Activated T-helper 1 cell treated with Interleukin-2 at 50 U/mL for 16 hours (primary cell): ENCODE measurements around the gene NBEAL2.
"Not testable (repeated sequence)": the region's sequence is repeated elsewhere in the genome, so short reads cannot be mapped to it uniquely, and the experiment has no call there.

Source experiments
- DNase-seq: peaks from one replicate; pipeline ENCODE4 v3.0.0-alpha.2; 2020; ENCODE audit warnings: low read depth

NBEAL2 gene

DNA sequence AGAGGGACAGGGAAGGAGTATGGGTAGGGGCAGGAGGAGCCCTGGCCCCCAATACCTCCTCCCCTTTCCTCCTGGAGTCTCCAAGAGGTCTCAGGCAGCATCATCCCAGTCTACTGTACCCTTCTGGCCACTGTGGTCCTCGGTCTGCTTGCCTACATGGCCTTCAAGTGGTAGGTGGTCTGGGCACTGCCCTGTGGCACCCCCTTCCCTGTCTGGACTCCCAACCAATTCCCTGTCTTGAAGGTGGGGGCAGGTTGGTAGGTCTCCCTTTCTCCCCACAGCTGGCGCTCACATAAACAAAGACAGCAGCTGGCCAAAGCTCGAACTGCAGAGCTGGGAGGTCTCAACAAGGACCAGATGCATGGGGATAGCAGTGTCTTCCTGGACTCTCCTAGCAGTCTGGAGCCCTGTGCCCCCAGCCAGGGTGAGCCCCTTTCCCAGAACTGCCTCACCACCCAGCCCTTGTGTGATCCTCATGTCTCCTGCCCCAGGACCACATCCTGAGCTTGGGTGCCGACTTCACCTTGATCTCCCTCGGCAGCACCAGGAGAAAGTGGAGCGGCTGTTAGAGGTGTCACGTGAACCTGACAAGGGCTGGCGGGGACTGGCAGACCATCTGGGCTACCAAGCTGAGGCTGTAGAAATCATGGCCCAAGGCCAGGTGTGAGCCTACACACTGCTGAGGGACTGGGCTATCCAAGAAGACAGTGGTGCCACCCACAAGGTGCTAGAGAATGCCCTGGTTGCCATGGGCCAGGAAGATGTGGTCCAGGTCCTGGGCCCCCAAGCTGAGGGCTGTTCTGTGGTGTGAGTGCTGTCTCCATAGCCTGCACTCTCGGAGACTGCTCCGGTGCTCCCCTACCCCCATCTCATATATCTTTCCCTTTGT is 33.1 kb downstream of the NBEAL2 start:
- no peak for DNase-seq

GRCh38 chr3:47013231-47013630 is 33.8 kb downstream of the NBEAL2 start:
- DNase-seq, result no peak

DNA sequence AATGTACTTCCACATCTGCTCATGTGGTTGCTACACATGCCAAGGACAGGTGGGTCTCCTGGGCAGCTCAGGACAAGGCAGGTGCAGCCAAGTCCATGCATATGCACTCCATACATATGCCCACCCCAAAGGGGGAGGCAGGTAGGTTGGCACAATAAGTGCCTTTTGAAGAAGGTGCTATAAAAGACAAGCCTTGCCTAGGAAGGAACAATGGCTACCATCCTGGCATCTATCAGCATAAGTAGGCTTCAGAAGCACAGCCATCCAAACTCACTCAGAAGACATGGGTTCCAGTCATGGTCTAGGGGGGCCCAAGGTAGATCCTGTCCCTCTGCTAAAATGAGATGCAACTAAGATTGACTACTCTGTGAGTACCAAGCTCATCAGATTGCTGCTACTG is 34.6 kb downstream of the NBEAL2 start:
- no peak for DNase-seq

- no peak for DNase-seq
Measured at GRCh38 chr3:47015151-47015550, 35.7 kb downstream of the NBEAL2 start.

GRCh38 chr3:47016086-47016933 is 36.8 kb downstream of the NBEAL2 start:
- no peak for DNase-seq

GRCh38 chr3:47016934-47017435 is 37.5 kb downstream of the NBEAL2 start:
- no peak for DNase-seq

DNA sequence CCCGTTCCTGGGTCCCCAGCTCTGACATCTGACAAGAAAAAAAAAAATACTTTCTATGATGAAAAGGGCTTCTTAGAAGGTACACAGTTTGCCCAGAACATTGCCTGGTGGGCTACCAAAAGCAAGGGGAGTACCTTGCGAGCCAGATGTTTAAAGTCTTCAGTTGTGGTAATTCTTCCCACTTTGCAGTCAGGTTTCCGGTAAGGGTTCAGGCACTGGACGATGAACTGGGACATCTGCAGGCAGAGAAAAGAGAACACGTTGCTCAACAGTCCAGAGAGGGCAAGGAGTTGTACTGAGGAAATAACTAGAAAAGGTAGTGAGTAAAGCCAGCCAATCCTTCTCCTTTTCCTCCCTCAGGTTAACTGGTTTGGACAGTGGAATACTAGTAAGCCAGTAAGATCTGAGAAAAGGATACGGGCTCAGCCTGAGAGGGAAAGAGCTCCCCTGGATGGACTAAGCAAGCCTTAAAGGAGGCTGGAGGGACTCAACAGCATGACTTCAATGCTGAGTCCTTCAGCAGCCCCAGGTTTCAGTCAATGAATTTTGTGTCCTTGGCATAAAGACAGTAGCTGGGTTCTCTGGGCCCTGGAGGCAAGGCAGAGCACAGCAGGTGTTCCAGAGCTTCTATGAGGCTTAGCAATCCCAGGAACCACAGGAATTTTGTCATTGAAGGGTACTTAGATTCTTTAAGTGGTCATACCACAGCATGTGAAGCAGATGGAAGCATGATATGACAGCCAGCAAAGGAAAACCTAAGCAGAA is 38.2 kb downstream of the NBEAL2 start:
- no peak for DNase-seq

- DNase-seq, result no peak
Measured at GRCh38 chr3:47018269-47018611, 38.8 kb downstream of the NBEAL2 start.

DNA sequence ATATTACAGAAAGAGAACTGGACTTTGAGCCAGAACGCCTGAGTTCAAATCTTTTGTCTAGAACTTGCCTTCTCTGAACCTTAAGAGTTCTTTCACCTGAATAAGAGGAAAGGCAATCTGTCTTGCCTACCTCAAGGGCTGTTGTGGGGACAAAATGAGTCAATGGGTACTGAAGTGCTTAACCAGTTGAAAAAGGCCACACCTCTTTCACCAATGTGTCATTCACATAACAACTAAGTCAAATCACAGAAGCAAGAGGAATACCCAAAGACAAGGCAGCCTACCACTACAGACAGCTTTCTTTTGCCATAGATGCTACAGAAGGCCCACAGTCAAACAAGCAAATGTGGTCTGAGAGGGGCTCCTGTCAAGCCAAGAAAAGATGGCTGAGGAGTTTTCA is 39.7 kb downstream of the NBEAL2 start:
- DNase-seq, result no peak

- DNase-seq, result no peak
Measured at GRCh38 chr3:47020311-47020710, 40.8 kb downstream of the NBEAL2 start.

GRCh38 chr3:47022641-47023071 is 43.2 kb downstream of the NBEAL2 start:
- DNase-seq, result no peak

DNA sequence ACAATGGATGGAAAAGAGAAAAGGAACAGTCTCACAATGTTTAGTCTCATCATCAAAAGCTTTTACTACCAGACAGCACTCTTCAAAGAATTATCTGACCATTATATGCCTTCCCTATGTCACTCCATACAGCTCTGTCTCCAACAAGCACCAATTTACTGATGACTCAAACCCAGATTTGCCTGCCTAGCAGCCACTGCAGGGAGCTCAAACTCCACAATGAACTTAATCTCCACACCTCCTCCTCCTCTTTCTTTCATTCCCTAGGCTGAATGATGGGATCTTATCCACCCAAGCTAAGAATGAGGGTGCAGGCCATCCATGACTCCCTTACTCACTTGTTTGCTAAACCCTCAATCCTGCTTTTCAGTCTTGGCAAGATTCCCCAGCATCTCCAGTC is 45.5 kb downstream of the NBEAL2 start:
- no peak for DNase-seq

DNA sequence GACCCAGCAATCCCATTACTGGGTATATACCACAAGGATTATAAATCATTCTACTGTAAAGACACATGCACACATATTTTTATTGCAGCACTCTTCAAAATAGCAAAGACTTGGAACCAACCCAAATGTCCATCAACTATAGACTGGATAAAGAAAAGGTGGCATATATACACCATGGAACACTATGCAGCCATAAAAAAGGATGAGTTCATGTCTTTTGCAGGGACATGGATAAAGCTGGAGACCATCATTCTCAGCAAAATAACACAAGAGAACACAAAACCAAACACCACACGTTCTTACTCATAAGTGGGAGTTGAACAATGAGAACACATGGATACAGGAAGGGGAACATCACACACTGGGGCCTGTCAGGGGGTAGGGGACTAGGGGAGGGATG is 47.0 kb downstream of the NBEAL2 start:
- DNase-seq, result not testable (repeated sequence)

- DNase-seq, result no peak
Measured at GRCh38 chr3:47028146-47028545, 48.7 kb downstream of the NBEAL2 start.

GRCh38 chr3:47028667-47029066 is 49.2 kb downstream of the NBEAL2 start:
- DNase-seq, result no peak

- not testable (repeated sequence) for DNase-seq
Measured at GRCh38 chr3:47031041-47031440, 51.6 kb downstream of the NBEAL2 start.

- no peak for DNase-seq
Measured at GRCh38 chr3:47034868-47035489, 55.5 kb downstream of the NBEAL2 start.

GRCh38 chr3:47035645-47036044 is 56.2 kb downstream of the NBEAL2 start:
- DNase-seq, result no peak

DNA sequence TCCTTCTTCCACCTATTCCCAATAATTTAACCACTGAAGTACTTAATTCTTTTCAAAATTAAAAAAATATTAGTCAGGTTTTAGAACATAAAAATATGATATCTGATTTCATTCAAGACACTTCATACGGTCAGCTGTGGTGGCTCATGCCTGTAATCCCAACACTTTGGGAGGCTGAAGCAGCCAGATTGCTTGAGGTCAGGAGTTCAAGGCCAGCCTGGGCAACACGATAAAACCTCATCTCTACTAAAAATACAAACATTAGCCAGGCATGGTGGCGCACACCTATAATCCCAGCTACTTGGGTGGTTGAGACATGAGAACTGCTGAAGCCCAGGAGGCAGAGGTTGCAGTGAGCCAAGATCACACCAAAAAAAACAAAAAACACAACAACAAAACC is 56.7 kb downstream of the NBEAL2 start:
- no peak for DNase-seq

GRCh38 chr3:47037302-47037701 is 57.8 kb downstream of the NBEAL2 start:
- DNase-seq, result not testable (repeated sequence)

GRCh38 chr3:47041114-47041513 is 61.6 kb downstream of the NBEAL2 start:
- DNase-seq, result no peak
